Large intestine (tissue), 3 donors: ENCODE results near the gene CRBN. TPM values are rescaled to one million over a fixed set of nuclear protein-coding genes. Genes with fewer than 3 reads are reported as not detected.

Experiments used
- DNase-seq, 2 donors: peaks; one replicate each; pipeline versions ENCODE4 v3.0.0 to v3.0.0-alpha.2; 2013
- H3K27ac ChIP-seq: one replicate; pipeline ENCODE4 v1.5.1; 2013; ENCODE audit warnings: low read length
- H3K27me3 ChIP-seq: 2 replicates; pipeline ENCODE4 v1.6.1; 2013; ENCODE audit warnings: low read length; ENCODE audit not compliant: control insufficient read depth, insufficient read depth
- H3K36me3 ChIP-seq: 2 replicates; pipeline ENCODE4 v1.6.1; 2013; ENCODE audit warnings: low read length; ENCODE audit not compliant: control insufficient read depth, insufficient read depth
- H3K4me1 ChIP-seq: one replicate; pipeline ENCODE4 v1.6.1; 2013; ENCODE audit warnings: low read length; ENCODE audit not compliant: control insufficient read depth, insufficient read depth
- H3K4me3 ChIP-seq: one replicate; pipeline ENCODE4 v1.5.1; 2013; ENCODE audit warnings: low read length
- H3K9me3 ChIP-seq: one replicate; pipeline ENCODE4 v1.6.1; 2013; ENCODE audit warnings: mild to moderate bottlenecking, low read depth, low read length, moderate library complexity; ENCODE audit not compliant: control insufficient read depth
- WGBS: methylation state at CpG from one replicate; pipeline ENCODE4 v1.1.5; 2013; ENCODE audit warnings: low lambda C conversion rate; ENCODE audit not compliant: insufficient coverage; 5-methylcytosine and 5-hydroxymethylcytosine counted together
- polyA plus RNA-seq: library from polyadenylated mRNA; unstranded; fragments of 120-200 nt; gene quantifications from one replicate; pipeline ENCODE4 v1.2.1, GENCODE V29; 2013

The CRBN gene
- polyA plus RNA-seq, 1 donor: 49.0 TPM

DNA sequence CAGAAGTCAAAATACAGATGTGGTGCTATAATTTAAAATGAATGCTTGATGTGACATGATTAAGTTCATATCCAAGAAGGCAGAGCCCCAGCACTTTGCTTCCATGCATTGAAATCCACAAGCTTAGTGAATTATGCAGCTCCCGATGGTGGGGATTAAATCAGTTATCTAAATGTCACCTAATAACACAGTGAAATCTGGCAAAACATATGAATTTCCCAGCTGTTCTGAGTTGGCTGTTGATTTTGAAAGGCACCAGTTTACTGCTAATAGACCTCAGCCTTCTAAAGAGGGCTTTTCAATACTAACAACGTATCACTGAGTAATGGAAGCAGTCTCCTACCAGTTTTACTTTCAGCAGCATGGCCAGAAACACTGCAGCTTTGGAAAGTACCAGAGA is 19.8 kb upstream of the CRBN start:
- Histone ChIP-seq H3K36me3 (no peaks in the 10 kb centered on the region), H3K27ac (no peak overlapping the region), H3K4me1 (no peaks in the 10 kb centered on the region), H3K9me3 (no peaks in the 10 kb centered on the region), H3K27me3 (peaks cover 3% of the 10 kb centered on the region), H3K4me3 (no peak overlapping the region)
- DNase-seq: no peak
- no CpG with 5 or more reads among the region's 2 CpGs for WGBS

DNA sequence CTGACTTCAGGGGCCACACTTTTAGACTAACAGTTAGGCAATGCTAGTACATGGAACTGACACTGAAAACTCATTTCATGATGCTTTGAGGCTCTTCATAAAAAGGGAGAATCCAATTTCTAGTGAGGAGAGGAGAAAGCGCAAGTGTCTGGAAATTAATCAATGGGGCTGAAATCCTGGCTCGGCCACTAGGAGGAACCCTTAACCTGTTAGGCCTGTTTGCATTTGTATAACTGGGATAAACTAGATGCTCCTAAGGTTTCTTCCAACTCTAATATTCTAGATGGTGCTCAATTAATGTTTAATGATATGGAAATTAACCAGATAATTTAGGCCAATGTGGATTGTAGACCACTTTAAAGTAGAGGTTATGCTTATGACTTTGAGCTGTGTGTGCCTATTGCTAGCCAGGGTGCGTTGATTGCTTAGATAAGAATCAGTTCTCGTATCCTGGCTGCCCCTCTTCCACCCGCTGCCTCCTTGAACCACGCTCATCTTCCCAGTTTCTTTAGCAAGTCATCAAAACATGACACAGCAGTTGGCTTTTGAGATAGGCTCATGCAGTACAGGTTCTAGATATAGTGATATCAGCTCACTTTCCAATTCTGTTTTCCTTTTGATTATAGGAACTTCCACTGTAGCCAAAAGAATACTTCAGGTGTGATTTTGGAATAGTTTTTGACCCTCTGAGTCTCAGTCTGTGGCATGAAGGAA is 16.8 kb upstream of the CRBN start:
- Histone ChIP-seq H3K4me3 (no peak overlapping the region), H3K36me3 (no peaks in the 10 kb centered on the region), H3K9me3 (no peaks in the 10 kb centered on the region), H3K4me1 (peaks cover 5% of the 10 kb centered on the region), H3K27me3 (peaks cover 3% of the 10 kb centered on the region), H3K27ac (no peak overlapping the region)
- WGBS: 39% methylated on average over 2 of the region's 6 CpGs
- DNase-seq: peak in 1 of 2 donors; percentile 17

- no peak for DNase-seq
- Histone ChIP-seq H3K36me3 (no peaks in the 10 kb centered on the region), H3K4me1 (peaks cover 5% of the 10 kb centered on the region), H3K27me3 (peaks cover 3% of the 10 kb centered on the region), H3K4me3 (no peak overlapping the region), H3K27ac (no peak overlapping the region), H3K9me3 (no peaks in the 10 kb centered on the region)
Observed at GRCh38 chr3:3194861-3195260, 15.4 kb upstream of the CRBN start.

DNA sequence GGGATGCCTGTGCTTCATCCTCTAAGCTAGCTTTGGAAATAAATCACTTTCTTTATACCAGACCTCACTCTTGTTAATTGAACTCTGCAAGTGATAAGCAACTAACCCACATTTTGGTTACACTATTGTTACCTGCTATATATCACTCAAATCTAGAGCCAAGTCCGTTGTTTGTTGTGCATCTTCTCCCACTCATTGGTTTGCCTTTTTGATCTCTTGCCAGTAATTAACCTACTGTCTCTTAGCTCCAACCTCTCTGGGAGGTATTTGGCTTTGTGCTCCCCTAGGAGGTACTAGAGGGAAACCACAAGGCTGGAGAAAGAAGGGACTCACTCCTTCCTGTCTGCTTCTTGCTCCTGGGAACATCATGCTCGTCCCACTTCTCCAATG is 12.8 kb upstream of the CRBN start:
- no CpG with 5 or more reads among the region's 2 CpGs for WGBS
- no peak overlapping the region for H3K27ac ChIP-seq
- no peaks in the 10 kb centered on the region for H3K36me3 ChIP-seq
- no peak for DNase-seq
- peaks cover 2% of the 10 kb centered on the region for H3K9me3 ChIP-seq
- no peak overlapping the region for H3K4me3 ChIP-seq
- peaks cover 5% of the 10 kb centered on the region for H3K4me1 ChIP-seq
- H3K27me3 ChIP-seq: peaks cover 5% of the 10 kb centered on the region

GRCh38 chr3:3191675-3192285 is 12.3 kb upstream of the CRBN start:
- Histone ChIP-seq H3K27me3 (peaks cover 5% of the 10 kb centered on the region), H3K9me3 (peaks cover 5% of the 10 kb centered on the region), H3K27ac (no peak overlapping the region), H3K4me1 (peaks cover 5% of the 10 kb centered on the region), H3K4me3 (no peak overlapping the region), H3K36me3 (no peaks in the 10 kb centered on the region)
- 20% methylated on average over 1 of the region's 4 CpGs for WGBS
- DNase-seq: peak; percentile 62 to 74

- no peak overlapping the region for H3K27ac ChIP-seq
- H3K36me3 ChIP-seq: no peaks in the 10 kb centered on the region
- peaks cover 3% of the 10 kb centered on the region for H3K27me3 ChIP-seq
- H3K4me3 ChIP-seq: no peak overlapping the region
- peaks cover 7% of the 10 kb centered on the region for H3K9me3 ChIP-seq
- no CpG with 5 or more reads among the region's 1 CpG for WGBS
- DNase-seq: no peak
- peaks cover 5% of the 10 kb centered on the region for H3K4me1 ChIP-seq
Observed at GRCh38 chr3:3189961-3190360, 10.5 kb upstream of the CRBN start.

- H3K4me1 ChIP-seq: peaks cover 5% of the 10 kb centered on the region
- peaks cover 7% of the 10 kb centered on the region for H3K9me3 ChIP-seq
- peaks cover 4% of the 10 kb centered on the region for H3K27me3 ChIP-seq
- no CpG with 5 or more reads among the region's 1 CpG for WGBS
- no peak for DNase-seq
- no peak overlapping the region for H3K27ac ChIP-seq
- H3K36me3 ChIP-seq: no peaks in the 10 kb centered on the region
- no peak overlapping the region for H3K4me3 ChIP-seq
Observed at GRCh38 chr3:3189102-3189727, 9.7 kb upstream of the CRBN start.

DNA sequence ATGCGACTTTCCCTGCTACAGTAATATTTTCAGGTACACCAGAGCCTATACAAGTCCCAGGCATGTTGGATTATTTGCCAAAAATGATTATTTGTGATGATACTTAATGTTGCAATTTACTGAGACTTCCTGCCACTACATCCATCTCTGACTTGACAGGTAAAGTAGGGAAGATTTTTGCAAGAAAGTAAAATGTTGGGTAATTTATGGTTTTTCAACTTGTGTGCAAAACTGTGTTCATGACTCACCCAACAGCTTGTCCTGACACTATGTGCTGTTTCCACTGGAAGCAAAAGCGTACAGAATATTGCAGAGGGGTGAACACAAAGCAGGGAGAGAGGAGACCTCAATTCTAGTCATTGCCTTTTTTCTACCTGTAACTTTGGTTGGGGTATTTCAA is 5.4 kb upstream of the CRBN start:
- H3K4me1 ChIP-seq: no peaks in the 10 kb centered on the region
- H3K27me3 ChIP-seq: peaks cover 9% of the 10 kb centered on the region
- H3K27ac ChIP-seq: no peak overlapping the region
- WGBS: 0% methylated on average over 1 of the region's 2 CpGs
- no peak overlapping the region for H3K4me3 ChIP-seq
- no peak for DNase-seq
- peaks cover 7% of the 10 kb centered on the region for H3K9me3 ChIP-seq
- H3K36me3 ChIP-seq: no peaks in the 10 kb centered on the region

GRCh38 chr3:3180456-3180855 is 965 bp upstream of the CRBN start:
- H3K36me3 ChIP-seq: peaks cover 6% of the 10 kb centered on the region
- peaks cover 7% of the 10 kb centered on the region for H3K27me3 ChIP-seq
- H3K4me3 ChIP-seq: no peak overlapping the region
- H3K27ac ChIP-seq: no peak overlapping the region
- WGBS: 100% methylated on average over 3 of the region's 9 CpGs
- no peak for DNase-seq
- no peaks in the 10 kb centered on the region for H3K9me3 ChIP-seq
- peaks cover 10% of the 10 kb centered on the region for H3K4me1 ChIP-seq

GRCh38 chr3:3178498-3179328 is 778 bp downstream of the CRBN start:
- 18% methylated on average over 10 of the region's 16 CpGs for WGBS
- H3K4me1 ChIP-seq: peaks cover 10% of the 10 kb centered on the region

More at GRCh38 chr3:3178498-3179328, 778 bp downstream of the CRBN start:
- Histone ChIP-seq H3K27me3 (peaks cover 3% of the 10 kb centered on the region), H3K27ac (peak overlapping the region; percentile 55), H3K4me3 (peak overlapping the region; percentile 98), H3K36me3 (peaks cover 15% of the 10 kb centered on the region), H3K9me3 (no peaks in the 10 kb centered on the region)
- DNase-seq: peak in 1 of 2 donors; percentile 20
